ENCODE measurements around the gene MAGED1.
"Not testable (repeated sequence)": the region's sequence is repeated elsewhere in the genome, so short reads cannot be mapped to it uniquely, and the experiment has no call there.

MAGED1 gene

DNA sequence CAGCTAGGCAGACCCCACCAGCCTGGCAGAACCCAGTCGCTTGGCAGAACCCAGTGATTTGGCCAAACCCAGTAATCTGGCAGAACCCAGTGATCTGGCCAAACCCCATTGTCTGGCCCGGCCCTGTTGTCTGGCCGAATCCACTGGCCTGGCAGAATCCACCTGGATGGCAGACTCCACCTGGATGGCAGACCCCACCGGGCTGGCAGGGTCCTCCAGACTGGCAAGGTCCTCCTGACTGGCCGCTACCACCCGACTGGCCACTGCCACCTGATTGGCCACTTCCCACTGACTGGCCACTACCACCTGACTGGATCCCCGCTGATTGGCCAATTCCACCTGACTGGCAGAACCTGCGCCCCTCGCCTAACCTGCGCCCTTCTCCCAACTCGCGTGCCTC is 3.2 kb downstream of the MAGED1 start:
- no peak for FAIRE-seq

- FAIRE-seq: no peak
Measured at GRCh38 chrX:51899741-51900140, 6.3 kb downstream of the MAGED1 start.

DNA sequence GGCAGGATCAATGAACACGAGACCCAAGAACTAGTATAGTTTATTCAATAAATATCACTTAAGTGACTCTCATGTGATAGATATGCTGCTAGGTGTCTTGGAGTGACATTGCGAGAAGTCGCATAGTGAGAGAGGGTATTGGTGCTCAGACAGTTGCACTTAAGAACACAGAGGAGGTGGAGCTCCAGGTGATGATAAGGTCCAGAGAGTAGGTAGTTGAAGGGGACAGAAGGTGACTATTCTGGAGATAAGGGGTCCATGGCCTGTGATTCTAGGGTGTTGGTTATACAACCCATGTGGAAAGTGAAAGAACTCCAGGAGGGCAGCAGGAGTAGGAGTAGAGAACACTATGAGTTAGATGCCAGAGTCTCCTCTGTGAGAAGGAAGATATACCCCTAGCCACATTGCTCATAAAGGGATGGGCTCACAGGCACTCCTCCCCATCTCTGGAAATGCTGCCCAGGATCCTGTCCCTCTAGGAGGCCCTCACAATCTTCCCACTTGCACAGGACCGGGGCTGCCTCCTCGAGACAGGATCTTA is 9.2 kb downstream of the MAGED1 start:
- FAIRE-seq: no peak

DNA sequence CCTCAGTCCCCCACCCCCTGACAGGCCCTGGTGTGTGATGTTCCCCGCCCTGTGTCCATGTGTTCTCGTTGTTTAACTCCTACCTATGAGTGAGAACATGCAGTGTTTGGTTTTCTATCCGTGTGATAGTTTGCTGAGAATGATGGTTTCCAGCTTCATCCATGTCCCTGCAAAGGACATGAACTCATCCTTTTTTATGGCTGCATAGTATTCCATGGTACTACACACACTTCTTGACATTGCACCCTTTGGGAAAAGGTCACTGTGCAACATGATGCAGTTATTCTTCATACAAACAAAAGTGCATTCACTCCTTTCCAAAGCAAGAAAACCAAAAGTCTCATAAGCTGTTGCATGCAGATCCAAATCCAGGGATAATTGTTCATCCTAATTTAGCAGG is 11.7 kb downstream of the MAGED1 start:
- not testable (repeated sequence) for FAIRE-seq

- no peak for FAIRE-seq
Measured at GRCh38 chrX:51905711-51906110, 12.3 kb downstream of the MAGED1 start.

- FAIRE-seq: no peak
Measured at GRCh38 chrX:51917604-51918003, 24.2 kb downstream of the MAGED1 start.

- FAIRE-seq: no peak
Measured at GRCh38 chrX:51922561-51922960, 29.1 kb downstream of the MAGED1 start.

- FAIRE-seq: no peak
Measured at GRCh38 chrX:51931566-51932150, 38.2 kb downstream of the MAGED1 start.

All from colon (tissue), 2 donors.